NT2/D1 (cell line): Measurements from ENCODE around the gene CTNNA3.

Source experiments
- YY1 ChIP-seq: IDR thresholded peaks from 2 replicates; pipeline ENCODE4 v1.6.1; 2011; ENCODE audit not compliant: insufficient read length, insufficient read depth
- ZNF274 ChIP-seq: IDR thresholded peaks from 2 replicates; pipeline ENCODE4 v1.6.1; 2011; ENCODE audit warnings: mild to moderate bottlenecking, low read depth, low read length

- no peak for TF ChIP-seq YY1
- TF ChIP-seq ZNF274: no peak
Observed at GRCh38 chr10:67005981-67006380, 690.0 kb downstream of the CTNNA3 start.
